Esophagus muscularis mucosa (tissue), 4 donors: ENCODE results near the gene CYP3A4. TPM values are rescaled to one million over a fixed set of nuclear protein-coding genes. Genes with fewer than 3 reads are reported as not detected.

Experiments
- DNase-seq: peaks from one replicate; pipeline ENCODE4 v3.0.0-alpha.2; 2017; ENCODE audit errors: extremely low spot score
- H3K27ac ChIP-seq, 4 donors: fragments of 200-600 bp; sonication (generic); replicated peaks in 1 of 4; 1 replicate in 3 of 4; 2 replicates in 1 of 4; pipeline ENCODE4 v1.5.1; 2016 to 2019; ENCODE audit warnings: mild to moderate bottlenecking in 1 of 4
- H3K27me3 ChIP-seq, 4 donors: fragments of 200-600 bp; sonication (generic); one replicate each; pipeline versions ENCODE4 v1.5.1 to v1.6.0; 2016 to 2019
- H3K36me3 ChIP-seq, 4 donors: fragments of 200-600 bp; sonication (generic); one replicate each; pipeline ENCODE4 v1.5.1; 2016 to 2019
- H3K4me1 ChIP-seq, 4 donors: fragments of 200-600 bp; sonication (generic); one replicate each; pipeline ENCODE4 v1.5.1; 2016 to 2019
- H3K4me3 ChIP-seq, 4 donors: fragments of 200-600 bp; sonication (generic); 1 replicate in 2 of 4; 2 replicates in 2 of 4; pipeline ENCODE4 v1.5.1; 2016 to 2019; ENCODE audit warnings: mild to moderate bottlenecking in 4 of 4, moderate library complexity in 1 of 4
- H3K9me3 ChIP-seq, 4 donors: fragments of 200-600 bp; sonication (generic); 1 replicate in 3 of 4; 2 replicates in 1 of 4; pipeline ENCODE4 v1.5.1; 2016 to 2019
- EP300 ChIP-seq: sonication (generic); formaldehyde crosslinking; IDR thresholded peaks from one replicate; pipeline ENCODE4 v1.6.1; 2017; ENCODE audit warnings: antibody characterized with exemption
- POLR2A ChIP-seq: fragments of 450-650 bp; IDR thresholded peaks from one replicate; pipeline ENCODE4 v1.6.1; 2017; ENCODE audit warnings: antibody characterized with exemption, moderate library complexity, mild to moderate bottlenecking, low read depth
- POLR2AphosphoS5 ChIP-seq, 2 donors: sonication (generic); formaldehyde crosslinking; IDR thresholded peaks; one replicate each; pipeline ENCODE4 v1.6.1; 2017; ENCODE audit warnings: antibody characterized with exemption in 2 of 2
- WGBS: methylation state at CpG from one replicate; pipeline ENCODE4 v1.1.5; 2018; 5-methylcytosine and 5-hydroxymethylcytosine counted together
- intact Hi-C: fragments of 100-400 bp; cut with DNase I; formaldehyde crosslinking; loops from one replicate; pipeline ENCODE4 v1.15.1; 2023
- total RNA-seq, 4 donors: library from RNA; depleted of rRNA; stranded (reverse); fragments of >200 nt; gene quantifications; one replicate each; pipeline versions ENCODE4 v1.1.0 to v1.2.1, GENCODE V29; 2016
- TF ChIP-seq, protein P1 (sequence below), 3 experiments: fragments of 200-600 bp in 2 of 3; fragments of 450-650 bp in 1 of 3; sonication (generic) in 2 of 3; IDR thresholded peaks; one replicate each; pipeline ENCODE4 v1.5.1; 2017 to 2019; ENCODE audit warnings: antibody characterized with exemption in 3 of 3, mild to moderate bottlenecking in 2 of 3, moderate library complexity in 1 of 3

Gene CYP3A4
- not detected for total RNA-seq

DNA sequence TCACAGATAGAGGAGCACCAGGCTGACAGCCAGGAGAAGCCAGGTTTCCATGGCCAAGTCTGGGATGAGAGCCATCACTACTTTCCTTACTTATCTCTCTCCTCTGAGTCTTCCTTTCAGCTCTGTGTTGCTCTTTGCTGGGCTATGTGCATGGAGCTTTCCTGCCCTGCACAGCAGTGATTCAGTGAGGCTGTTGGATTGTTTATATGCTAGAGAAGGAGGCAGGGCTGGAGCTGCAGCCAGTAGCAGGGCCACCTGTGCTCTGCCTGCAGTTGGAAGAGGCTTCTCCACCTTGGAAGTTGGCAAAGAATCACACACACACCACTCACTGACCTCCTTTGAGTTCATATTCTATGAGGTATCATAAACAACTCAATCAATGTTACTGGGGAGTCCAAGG, at the start of gene CYP3A4:
Gene CYP3A4, minus strand, starts transcription at position 178 of the 400 bp plus-strand sequence. Its CDS starts 103 bp downstream, at position 75.
- Histone ChIP-seq H3K4me3 (no peak within 1 kb of the TSS), H3K36me3 (no peaks in the 10 kb centered on the region), H3K27me3 (no peaks in the 10 kb centered on the region), H3K9me3 (no peaks in the 10 kb centered on the region), H3K4me1 (peaks cover 0 to 3% (median 0%) of the 10 kb centered on the region in 4 donors), H3K27ac (no peak within 1 kb of the TSS)
- intact Hi-C loops, result no loop called here
- TF ChIP-seq, protein P1, sequence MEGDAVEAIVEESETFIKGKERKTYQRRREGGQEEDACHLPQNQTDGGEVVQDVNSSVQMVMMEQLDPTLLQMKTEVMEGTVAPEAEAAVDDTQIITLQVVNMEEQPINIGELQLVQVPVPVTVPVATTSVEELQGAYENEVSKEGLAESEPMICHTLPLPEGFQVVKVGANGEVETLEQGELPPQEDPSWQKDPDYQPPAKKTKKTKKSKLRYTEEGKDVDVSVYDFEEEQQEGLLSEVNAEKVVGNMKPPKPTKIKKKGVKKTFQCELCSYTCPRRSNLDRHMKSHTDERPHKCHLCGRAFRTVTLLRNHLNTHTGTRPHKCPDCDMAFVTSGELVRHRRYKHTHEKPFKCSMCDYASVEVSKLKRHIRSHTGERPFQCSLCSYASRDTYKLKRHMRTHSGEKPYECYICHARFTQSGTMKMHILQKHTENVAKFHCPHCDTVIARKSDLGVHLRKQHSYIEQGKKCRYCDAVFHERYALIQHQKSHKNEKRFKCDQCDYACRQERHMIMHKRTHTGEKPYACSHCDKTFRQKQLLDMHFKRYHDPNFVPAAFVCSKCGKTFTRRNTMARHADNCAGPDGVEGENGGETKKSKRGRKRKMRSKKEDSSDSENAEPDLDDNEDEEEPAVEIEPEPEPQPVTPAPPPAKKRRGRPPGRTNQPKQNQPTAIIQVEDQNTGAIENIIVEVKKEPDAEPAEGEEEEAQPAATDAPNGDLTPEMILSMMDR (IDR thresholded peaks at IDR 0.05), result no peak
- TF ChIP-seq POLR2AphosphoS5 (IDR thresholded peaks at IDR 0.05), result no peak
- no peak for TF ChIP-seq POLR2A
- no peak for TF ChIP-seq EP300
- DNase-seq, result no peak

DNA sequence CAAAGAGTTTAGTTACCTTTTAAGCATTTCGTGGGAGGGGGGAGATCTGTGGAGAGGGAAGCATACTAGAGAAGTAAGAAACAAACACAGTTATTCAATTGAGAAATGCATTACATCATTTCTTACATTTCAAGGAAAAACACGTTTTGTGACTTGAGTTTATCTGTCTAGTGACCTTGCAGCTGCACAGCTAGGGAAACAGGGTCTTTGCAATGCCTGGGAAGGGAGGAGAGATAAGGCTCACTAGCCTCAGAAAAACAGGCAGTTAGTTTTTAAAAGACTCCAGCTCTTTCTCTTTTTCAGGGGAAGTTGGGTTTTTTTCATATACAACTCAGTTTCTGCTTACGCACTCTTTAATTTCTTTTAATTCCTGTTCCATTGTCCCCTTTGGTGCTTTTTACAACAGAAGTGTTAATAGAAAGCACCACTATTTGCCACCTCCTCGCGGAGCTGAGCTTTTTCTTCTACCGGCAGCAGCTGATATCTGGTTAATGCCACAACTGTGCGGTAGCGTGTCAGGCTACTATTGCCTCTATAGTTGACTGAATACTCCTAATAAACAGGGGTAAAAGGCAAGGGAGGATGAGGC, 49.4 kb upstream of the CYP3A4 start:
- no peak for DNase-seq
- intact Hi-C loops, result no loop called here
- Histone ChIP-seq H3K4me1 (no peaks in the 10 kb centered on the region), H3K36me3 (no peaks in the 10 kb centered on the region), H3K4me3 (no peak overlapping the region), H3K27me3 (no peaks in the 10 kb centered on the region), H3K27ac (no peak overlapping the region), H3K9me3 (no peaks in the 10 kb centered on the region)
- TF ChIP-seq, protein P1 (IDR thresholded peaks at IDR 0.05), result no peak
- TF ChIP-seq POLR2AphosphoS5 (IDR thresholded peaks at IDR 0.05), result no peak
- no peak for TF ChIP-seq POLR2A
- no peak for TF ChIP-seq EP300
- 67% methylated on average over 8 of the region's 8 CpGs for WGBS

DNA sequence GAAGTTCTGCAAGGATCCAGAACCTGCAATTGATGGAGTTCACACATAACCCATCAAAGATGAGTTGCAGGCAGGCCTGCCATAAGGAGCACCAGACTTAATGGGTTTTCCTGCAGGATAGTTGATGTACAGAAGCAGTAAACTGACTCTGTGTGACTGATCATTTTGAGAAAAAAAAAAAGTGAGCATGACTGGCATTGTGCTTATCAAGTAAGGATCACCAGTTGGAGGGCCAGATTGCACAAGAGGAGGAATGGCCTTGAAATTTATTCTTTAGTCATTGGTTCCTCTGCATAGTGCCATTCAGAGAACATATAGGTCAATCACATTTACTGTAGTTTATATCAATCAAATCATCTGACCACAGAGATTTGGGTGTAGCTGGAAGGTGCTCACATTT, 47.6 kb upstream of the CYP3A4 start:
- DNase-seq, result no peak
- H3K4me3 ChIP-seq, result no peak overlapping the region
- intact Hi-C loops, result no loop called here
- no peak for TF ChIP-seq POLR2AphosphoS5 (IDR thresholded peaks at IDR 0.05)
- TF ChIP-seq, protein P1 (IDR thresholded peaks at IDR 0.05), result no peak
- no peaks in the 10 kb centered on the region for H3K4me1 ChIP-seq
- no peaks in the 10 kb centered on the region for H3K27me3 ChIP-seq
- H3K27ac ChIP-seq, result no peak overlapping the region
- H3K9me3 ChIP-seq, result no peaks in the 10 kb centered on the region
- no peaks in the 10 kb centered on the region for H3K36me3 ChIP-seq

DNA sequence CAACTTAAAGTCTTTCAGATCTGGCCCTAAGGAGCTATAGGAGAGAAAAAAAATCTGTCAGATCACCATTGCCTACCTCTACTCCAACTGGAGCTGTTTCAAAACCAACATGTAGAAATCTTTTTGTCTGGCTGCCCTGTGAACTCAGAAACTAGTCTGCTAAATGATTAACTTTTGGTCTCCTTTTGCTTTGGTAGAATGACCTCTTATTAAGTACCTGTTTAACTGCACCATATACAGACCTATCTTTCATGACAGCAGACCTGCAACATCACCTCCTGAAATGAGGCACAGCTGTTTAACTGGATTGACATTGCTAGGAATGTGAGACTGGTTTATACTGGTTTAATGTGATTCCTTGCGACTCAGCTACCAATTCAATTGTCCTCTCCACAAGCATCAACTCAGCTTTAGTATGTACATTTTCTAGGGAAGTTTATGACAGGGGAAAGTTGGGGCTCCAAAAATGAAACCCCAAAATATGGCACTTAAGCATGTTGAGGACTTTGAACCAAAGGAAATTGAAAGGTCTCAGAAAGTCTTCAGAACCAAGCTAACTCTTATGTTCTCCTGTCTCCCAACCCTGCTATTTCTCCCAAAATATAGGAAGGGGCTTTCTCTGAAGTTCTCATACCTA, 45.7 kb upstream of the CYP3A4 start:
- Histone ChIP-seq H3K4me3 (no peak overlapping the region), H3K9me3 (no peaks in the 10 kb centered on the region), H3K27me3 (no peaks in the 10 kb centered on the region), H3K36me3 (no peaks in the 10 kb centered on the region), H3K27ac (no peak overlapping the region), H3K4me1 (no peaks in the 10 kb centered on the region)
- TF ChIP-seq POLR2A (no peak), POLR2AphosphoS5 (IDR thresholded peaks at IDR 0.05) (no peak), EP300 (no peak)
- TF ChIP-seq, protein P1 (IDR thresholded peaks at IDR 0.05), result no peak
- intact Hi-C loops, result no loop called here
- peak; percentile 17 for DNase-seq
- 92% methylated on average over 1 of the region's 1 CpG for WGBS

DNA sequence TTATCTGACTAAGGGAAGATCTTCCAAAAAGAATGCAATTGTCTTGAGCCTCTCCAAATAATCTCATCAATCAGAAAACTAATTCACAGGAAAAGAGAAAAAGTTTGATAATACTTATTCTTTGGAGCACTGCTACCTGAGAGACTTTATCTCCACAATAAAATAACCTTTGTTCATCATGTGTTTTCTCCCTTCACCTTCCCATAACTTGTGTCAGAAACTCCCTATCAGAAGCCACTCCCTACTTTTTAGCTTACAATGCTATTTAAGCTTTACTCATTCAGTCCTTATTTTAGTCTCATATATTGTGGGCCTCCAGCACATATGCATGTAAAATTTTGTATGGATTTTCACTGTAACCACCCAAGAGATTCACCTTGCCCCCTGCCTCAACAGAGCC, 44.8 kb upstream of the CYP3A4 start:
- no peak for DNase-seq
- Histone ChIP-seq H3K27me3 (no peaks in the 10 kb centered on the region), H3K4me3 (no peak overlapping the region), H3K9me3 (no peaks in the 10 kb centered on the region), H3K36me3 (no peaks in the 10 kb centered on the region), H3K4me1 (no peaks in the 10 kb centered on the region), H3K27ac (no peak overlapping the region)
- intact Hi-C loops, result no loop called here
- no peak for TF ChIP-seq POLR2AphosphoS5 (IDR thresholded peaks at IDR 0.05)
- TF ChIP-seq, protein P1 (IDR thresholded peaks at IDR 0.05), result no peak
- no peak for TF ChIP-seq POLR2A
- no peak for TF ChIP-seq EP300
